OCI-LY7 (cell line): ENCODE results near the gene WDFY3.

Source experiments
- CTCF ChIP-seq: fragments of 200-600 bp; sonication (generic); conservative IDR thresholded peaks from 2 replicates; pipeline ENCODE4 v1.5.1; 2014; ENCODE audit warnings: mild to moderate bottlenecking, antibody characterized with exemption, low read length, moderate library complexity, mixed read lengths
- EZH2phosphoT487 ChIP-seq: fragments of 200-600 bp; sonication (generic); IDR thresholded peaks from 2 replicates; pipeline ENCODE4 v1.6.1; 2018; ENCODE audit warnings: low read depth, borderline replicate concordance, mild to moderate bottlenecking, mixed run types, antibody characterized with exemption, low read length, moderate library complexity, mixed read lengths

- TF ChIP-seq CTCF (no peak), EZH2phosphoT487 (no peak)
These were observed 283.2 kb downstream of the WDFY3 start for GRCh38 chr4:84683064-84683850.
